Measurements from ENCODE around the gene SFXN3. TPM values are rescaled to one million over a fixed set of nuclear protein-coding genes. Genes with fewer than 3 reads are reported as not detected.

Gene SFXN3
- polyA plus RNA-seq, 3 donors from 2014 or later, result 18.2 to 23.0 (median 22.0) TPM

DNA sequence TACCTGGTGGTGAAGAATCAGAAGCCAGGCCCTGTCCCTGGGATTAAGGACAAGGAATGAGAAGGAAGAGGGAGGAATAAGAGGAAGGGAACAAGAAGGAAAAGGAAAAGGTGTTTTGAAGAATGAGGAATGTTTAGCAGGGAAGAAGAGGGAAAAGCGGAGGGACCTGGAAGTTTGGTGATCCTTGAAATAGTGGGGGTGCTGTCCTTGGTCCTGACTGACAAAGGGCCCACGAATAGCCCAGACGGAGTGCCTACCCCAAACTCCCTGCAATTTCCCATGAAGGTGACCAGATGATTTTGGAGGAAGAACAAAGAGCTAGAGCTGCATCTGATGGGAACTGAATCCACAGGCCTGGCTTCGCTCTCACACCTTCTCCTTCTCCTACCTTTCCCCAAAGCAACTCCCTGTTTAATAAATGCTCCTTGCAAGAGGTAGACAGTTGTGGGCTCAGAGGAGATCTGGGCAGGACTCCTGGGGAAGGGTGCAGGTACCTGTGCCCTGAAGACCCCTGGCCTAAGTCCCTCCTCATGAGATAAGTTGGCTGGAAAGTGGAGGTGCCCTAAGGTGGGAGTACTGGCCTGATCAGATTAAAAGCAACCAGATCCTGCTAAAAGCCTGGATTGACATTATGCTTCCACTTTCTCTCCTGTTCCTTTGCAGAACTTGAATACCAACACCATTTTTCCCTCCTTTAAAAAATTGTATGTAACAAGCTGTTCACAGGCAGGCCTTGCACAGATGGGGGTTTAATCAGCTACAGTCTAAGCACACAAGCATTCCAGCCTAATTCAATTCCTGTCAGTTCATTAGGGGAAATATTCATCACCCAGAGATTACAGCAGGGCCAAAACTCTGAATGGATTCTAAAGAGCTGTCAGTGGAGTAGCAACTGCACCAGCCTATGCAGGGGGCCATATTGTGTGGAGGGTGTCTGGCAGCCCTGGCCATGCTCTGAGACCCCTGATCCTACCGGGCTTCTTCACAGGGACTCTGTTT is 50.2 kb downstream of the SFXN3 start:
- Mint-ChIP-seq H3K4me3 (no peak overlapping the region), H3K4me1 (no peaks in the 10 kb centered on the region), H3K36me3 (no peaks in the 10 kb centered on the region), H3K27me3 (ENCODE audit: low read depth in 3 of 3) (peaks cover 7 to 16% (median 9%) of the 10 kb centered on the region in 3 donors), H3K9me3 (no peaks in the 10 kb centered on the region), H3K27ac (no peak overlapping the region)
- no peak for DNase-seq

DNA sequence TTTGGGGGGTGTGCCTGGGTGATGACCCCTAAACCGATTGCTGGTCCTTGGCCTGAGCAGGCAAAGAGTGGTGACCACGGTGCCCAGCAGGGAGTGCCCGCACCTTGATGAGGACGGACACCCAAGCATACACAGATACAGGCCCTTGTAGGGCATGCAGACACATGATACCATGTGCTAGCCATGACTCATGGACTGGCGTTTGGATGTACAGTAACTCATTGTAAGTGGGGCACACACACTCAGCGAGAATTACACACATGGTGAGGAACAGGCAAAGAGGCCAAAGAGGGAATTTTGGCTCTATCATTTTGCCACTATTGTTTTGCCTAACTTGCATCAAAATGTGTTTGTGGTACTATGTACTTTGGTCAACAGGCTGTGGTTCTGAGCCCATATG is 54.8 kb downstream of the SFXN3 start:
- no peak overlapping the region for H3K4me3 Mint-ChIP-seq
- DNase-seq, result no peak
- no peaks in the 10 kb centered on the region for H3K36me3 Mint-ChIP-seq
- H3K4me1 Mint-ChIP-seq, result no peaks in the 10 kb centered on the region
- no peak overlapping the region for H3K27ac Mint-ChIP-seq
- H3K27me3 Mint-ChIP-seq (ENCODE audit: low read depth in 3 of 3), result peaks cover 13 to 17% (median 16%) of the 10 kb centered on the region in 3 donors
- H3K9me3 Mint-ChIP-seq, result no peaks in the 10 kb centered on the region

DNA sequence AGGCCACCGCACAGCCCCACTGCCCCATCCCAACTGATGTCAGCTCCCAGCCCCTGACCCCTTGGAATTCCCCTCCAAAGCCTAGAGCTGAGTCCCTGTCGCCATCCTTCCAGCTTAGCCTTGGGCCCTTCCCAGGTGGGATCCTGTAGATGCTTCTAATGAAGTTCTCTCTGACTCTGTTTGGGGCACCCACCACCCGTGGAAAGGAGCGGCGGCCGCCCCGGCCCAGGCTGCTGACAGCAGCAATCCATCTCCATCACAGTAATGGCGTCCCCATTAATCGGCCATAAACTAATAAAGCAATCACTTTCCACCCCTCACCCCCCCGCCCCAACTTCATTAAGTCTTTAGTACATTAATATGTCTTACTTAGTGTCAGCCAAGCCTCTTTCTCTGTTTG is 56.3 kb downstream of the SFXN3 start:
- Mint-ChIP-seq H3K4me1 (no peaks in the 10 kb centered on the region), H3K9me3 (no peaks in the 10 kb centered on the region), H3K27me3 (ENCODE audit: low read depth in 3 of 3) (peaks cover 12 to 26% (median 18%) of the 10 kb centered on the region in 3 donors), H3K36me3 (no peaks in the 10 kb centered on the region), H3K4me3 (no peak overlapping the region), H3K27ac (no peak overlapping the region)
- no peak for DNase-seq

DNA sequence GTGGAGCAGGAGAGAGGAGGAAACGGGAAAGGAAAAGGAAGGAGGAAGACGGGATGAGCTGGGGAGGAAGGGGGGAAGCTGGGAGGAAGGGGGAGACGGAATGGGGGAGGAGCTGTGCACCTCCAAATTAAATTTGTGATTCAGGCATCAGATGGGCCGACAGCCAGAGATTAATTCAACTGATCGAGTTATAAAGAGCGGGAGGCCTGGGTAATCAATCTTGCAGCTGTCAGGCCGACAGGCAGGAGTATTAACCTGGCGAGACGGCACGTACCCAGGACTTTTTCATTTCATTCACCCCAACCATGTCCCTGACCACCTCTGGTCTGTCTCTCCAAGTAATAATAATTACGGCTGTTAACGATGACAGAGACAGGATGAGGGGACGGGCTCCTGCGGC is 56.9 kb downstream of the SFXN3 start:
- DNase-seq, result no peak
- Mint-ChIP-seq H3K27me3 (ENCODE audit: low read depth in 3 of 3) (peaks cover 12 to 22% (median 18%) of the 10 kb centered on the region in 3 donors), H3K4me1 (no peaks in the 10 kb centered on the region), H3K27ac (peak overlapping the region in 1 of 6 donors; percentile 50), H3K4me3 (no peak overlapping the region), H3K36me3 (no peaks in the 10 kb centered on the region), H3K9me3 (no peaks in the 10 kb centered on the region)

DNA sequence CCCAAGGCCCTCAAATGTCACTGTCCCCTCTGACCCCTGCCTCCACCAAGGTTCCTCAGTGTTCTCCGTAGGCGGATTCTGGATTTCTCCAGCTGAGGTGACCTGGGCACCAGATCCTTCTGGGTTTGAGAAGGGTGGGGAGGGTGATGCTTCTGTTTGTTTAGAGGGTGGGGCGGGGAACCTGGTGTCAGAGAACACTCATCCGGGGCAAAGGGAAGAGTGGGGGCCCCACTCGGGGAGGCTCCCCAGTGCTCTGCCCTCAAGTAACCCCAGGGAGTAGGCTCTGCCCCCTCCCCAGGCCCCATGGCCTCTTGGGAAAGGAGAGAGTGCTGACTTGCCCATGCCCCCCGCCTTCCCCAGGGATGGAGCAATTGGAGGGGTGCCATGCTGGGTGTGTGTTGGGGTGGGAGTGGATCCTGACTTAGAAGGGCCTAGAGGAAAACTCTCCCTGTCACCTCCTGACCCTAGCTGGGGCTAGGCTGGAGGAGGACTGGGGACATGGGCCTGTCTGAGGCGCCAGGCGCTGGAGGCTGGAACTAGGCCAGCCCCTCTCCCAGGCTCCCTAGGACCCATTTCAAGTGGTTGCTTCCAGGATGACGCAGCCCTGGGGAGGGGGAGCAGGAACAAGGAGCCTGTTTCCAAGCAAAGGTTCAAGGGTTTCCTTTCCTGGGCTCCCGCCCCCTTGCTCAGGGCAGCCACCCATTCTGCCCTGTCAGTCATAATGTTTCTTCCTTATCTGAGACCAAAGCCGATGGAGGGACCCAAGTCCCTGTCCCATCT is 58.7 kb downstream of the SFXN3 start:
- Mint-ChIP-seq H3K27ac (no peak overlapping the region), H3K9me3 (no peaks in the 10 kb centered on the region), H3K4me1 (no peaks in the 10 kb centered on the region), H3K27me3 (ENCODE audit: low read depth in 3 of 3) (peaks cover 12 to 22% (median 20%) of the 10 kb centered on the region in 3 donors), H3K4me3 (no peak overlapping the region), H3K36me3 (no peaks in the 10 kb centered on the region)
- no peak for DNase-seq

DNA sequence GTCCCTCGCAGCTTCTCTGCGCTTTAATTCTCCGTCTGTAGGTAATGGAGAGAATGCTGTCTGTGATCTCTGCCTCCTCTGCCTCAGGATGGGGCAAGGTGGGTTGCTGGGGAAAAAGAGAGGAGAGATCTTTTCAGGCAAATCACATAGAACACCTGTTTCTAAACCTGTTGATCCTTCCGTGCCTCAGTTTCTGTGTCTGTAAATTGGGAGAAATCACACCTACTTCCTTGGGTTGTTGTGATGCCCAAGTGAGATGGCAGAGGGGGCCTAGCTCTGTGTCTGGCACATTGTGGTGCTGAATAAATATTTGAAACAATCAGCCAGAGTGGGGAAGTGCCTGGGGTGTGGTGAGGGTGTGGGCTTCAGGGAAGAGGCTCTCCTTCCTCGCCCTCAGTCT is 59.6 kb downstream of the SFXN3 start:
- no peak for DNase-seq
- Mint-ChIP-seq H3K27ac (no peak overlapping the region), H3K4me1 (no peaks in the 10 kb centered on the region), H3K36me3 (no peaks in the 10 kb centered on the region), H3K27me3 (ENCODE audit: low read depth in 3 of 3) (peaks cover 10 to 22% (median 17%) of the 10 kb centered on the region in 3 donors), H3K9me3 (no peaks in the 10 kb centered on the region), H3K4me3 (no peak overlapping the region)

Other genes with a start within 250 kb of the SFXN3 start
- gene SLF2, start 118.3 kb upstream of the SFXN3 start, polyA plus RNA-seq, result 10 to 100 TPM in 1 of 3 donors, 1 to 10 TPM in 2; 6.1 to 21.3 (median 8.9) TPM
- gene SEMA4G, start 61.7 kb upstream of the SFXN3 start, polyA plus RNA-seq, result under 1 TPM in 1 of 3 donors, not detected in 2; 0.35 TPM
- 100 to 1,000 TPM; 117 to 163 (median 129) TPM for gene MRPL43, start 43.7 kb upstream of the SFXN3 start, polyA plus RNA-seq
- gene TWNK, start 43.7 kb upstream of the SFXN3 start, polyA plus RNA-seq, result 1 to 10 TPM in 1 of 3 donors, under 1 TPM in 1, not detected in 1; 0.76 to 5.7 TPM
- gene LZTS2, start 31.4 kb upstream of the SFXN3 start, polyA plus RNA-seq, result 10 to 100 TPM in 1 of 3 donors, 1 to 10 TPM in 2; 5.8 to 13.1 (median 7.1) TPM
- gene PDZD7, start 105 bp upstream of the SFXN3 start, polyA plus RNA-seq, result 1 to 10 TPM in 1 of 3 donors, under 1 TPM in 1, not detected in 1; 0.28 to 1.1 TPM
- not detected for gene KAZALD1, start 30.8 kb downstream of the SFXN3 start, polyA plus RNA-seq
- gene TLX1, start 100.1 kb downstream of the SFXN3 start, polyA plus RNA-seq, result not detected
- gene LBX1, start 198.2 kb downstream of the SFXN3 start, polyA plus RNA-seq, result not detected

All from immature natural killer cell (primary cell).